GM21381 (cell line): Measurements from ENCODE around the gene SLC2A8.

Experiments used
- ATAC-seq: cut with Tn5 transposase; IDR thresholded peaks from one replicate; pipeline ENCODE4 v1.9.1; 2021; ENCODE audit warnings: mild to moderate bottlenecking, moderate library complexity; ENCODE audit not compliant: unreplicated experiment

The SLC2A8 gene

GRCh38 chr9:127398715-127399400, 1.9 kb downstream of the SLC2A8 start:
- no peak for ATAC-seq

- no peak for ATAC-seq
Measured at GRCh38 chr9:127399736-127400269, 2.8 kb downstream of the SLC2A8 start.

- no peak for ATAC-seq
Measured at GRCh38 chr9:127402401-127403090, 5.6 kb downstream of the SLC2A8 start.

DNA sequence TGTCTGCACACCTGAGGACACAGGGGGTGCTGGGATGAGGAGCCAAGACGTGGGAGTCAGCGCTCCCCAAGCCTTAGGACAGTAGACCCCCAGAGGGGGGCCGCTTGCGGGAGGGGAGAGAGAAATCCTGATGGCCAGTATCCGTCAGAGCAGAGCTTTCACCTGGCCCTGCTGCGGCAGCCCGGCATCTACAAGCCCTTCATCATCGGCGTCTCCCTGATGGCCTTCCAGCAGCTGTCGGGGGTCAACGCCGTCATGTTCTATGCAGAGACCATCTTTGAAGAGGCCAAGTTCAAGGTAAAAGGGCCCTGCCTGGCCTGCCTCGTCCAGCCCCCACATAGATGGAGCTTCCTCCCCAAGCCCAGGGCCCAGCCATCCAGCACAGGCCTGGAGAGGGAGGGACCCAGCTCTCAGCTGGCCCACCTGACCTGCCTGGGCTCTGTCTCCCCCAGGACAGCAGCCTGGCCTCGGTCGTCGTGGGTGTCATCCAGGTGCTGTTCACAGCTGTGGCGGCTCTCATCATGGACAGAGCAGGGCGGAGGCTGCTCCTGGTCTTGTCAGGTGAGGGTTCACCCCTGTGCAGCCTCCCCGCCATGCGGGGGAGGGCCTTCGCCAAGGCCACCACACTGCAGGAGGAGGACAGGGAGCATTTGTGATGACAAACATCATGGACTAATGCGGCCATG, 6.7 kb downstream of the SLC2A8 start:
- ATAC-seq = no peak

- ATAC-seq = no peak
Measured at GRCh38 chr9:127404631-127405030, 7.7 kb downstream of the SLC2A8 start.

- ATAC-seq = no peak
Measured at GRCh38 chr9:127405344-127406125, 8.6 kb downstream of the SLC2A8 start.

GRCh38 chr9:127406799-127407491, 10.0 kb downstream of the SLC2A8 start:
- ATAC-seq = no peak

DNA sequence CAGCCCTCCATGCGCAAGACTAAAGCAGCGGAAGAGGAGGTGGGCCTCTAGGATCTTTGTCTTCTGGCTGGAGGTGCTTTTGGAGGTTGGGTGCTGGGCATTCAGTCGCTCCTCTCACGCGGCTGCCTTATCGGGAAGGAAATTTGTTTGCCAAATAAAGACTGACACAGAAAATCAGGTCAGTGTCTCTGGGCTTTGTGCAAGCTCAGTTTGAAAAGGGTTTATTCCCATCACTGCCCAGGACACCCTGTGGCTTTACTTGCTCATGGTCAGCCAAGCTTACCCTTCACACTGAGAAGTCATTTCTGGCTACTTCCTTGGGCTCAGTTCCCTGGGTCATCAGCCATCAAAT, 10.5 kb downstream of the SLC2A8 start:
- no peak for ATAC-seq

GRCh38 chr9:127411122-127411521, 14.2 kb downstream of the SLC2A8 start:
- no peak for ATAC-seq

DNA sequence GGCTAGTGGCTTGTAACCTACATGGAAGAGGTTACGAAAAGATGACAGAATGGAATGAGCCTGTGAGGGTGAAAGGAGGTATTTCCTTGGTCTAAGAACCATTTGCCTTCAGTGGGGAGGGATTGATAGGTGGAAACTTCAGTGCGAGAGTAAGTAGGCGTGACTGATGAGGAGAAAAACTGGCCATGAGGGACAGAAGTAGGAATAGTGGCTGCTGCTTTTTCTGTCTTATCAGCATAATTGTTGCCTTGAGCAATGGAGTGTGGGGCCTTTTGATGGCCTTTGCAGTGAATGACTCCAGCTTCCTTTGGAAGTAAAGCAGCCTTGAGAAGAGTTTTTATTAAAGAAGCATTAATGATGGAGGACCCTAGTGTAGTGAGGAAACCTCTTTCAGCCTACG, 18.2 kb downstream of the SLC2A8 start:
- no peak for ATAC-seq

DNA sequence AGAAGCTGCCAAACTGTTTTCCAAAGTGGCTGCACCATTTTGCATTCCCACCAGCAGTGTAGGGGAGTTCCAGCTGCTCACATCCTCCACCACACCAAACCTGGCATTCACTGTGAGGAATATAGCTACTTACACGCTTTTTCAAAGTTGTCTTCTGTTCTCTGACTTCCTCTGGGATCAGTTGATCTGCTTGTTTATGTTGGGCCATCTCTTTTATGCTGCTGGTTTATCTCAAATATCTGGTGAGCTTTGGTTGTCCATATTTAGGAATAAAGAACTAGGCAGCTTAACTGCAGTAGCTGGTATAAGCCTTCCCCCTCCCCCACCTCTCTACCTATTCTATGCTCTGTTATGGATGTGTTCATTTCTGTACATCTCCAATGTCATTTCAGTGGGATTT, 18.7 kb downstream of the SLC2A8 start:
- no peak for ATAC-seq

- ATAC-seq = no peak
Measured at GRCh38 chr9:127417131-127418036, 20.4 kb downstream of the SLC2A8 start.

GRCh38 chr9:127418037-127418471, 21.1 kb downstream of the SLC2A8 start:
- no peak for ATAC-seq

DNA sequence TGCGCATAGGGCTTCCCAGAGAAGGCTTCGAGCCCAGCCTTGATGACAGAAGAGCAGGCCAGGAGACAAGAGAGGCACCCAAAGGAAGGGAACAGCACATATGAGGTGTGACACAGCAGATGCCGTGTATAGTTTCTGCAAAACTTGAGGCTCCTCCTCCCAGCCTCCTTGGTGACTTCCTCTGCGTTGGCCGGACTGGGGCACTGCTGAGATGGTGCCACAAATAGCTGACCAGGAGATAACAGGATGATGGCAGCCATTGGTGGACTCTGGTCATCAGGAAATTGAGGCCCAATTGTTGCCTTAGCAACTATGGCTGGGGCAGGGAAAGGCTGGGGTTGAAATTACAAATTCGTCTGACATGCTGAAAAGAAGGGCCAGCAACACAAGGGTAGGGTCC, 22.4 kb downstream of the SLC2A8 start:
- no peak for ATAC-seq

- no peak for ATAC-seq
Measured at GRCh38 chr9:127421057-127421456, 24.1 kb downstream of the SLC2A8 start.

DNA sequence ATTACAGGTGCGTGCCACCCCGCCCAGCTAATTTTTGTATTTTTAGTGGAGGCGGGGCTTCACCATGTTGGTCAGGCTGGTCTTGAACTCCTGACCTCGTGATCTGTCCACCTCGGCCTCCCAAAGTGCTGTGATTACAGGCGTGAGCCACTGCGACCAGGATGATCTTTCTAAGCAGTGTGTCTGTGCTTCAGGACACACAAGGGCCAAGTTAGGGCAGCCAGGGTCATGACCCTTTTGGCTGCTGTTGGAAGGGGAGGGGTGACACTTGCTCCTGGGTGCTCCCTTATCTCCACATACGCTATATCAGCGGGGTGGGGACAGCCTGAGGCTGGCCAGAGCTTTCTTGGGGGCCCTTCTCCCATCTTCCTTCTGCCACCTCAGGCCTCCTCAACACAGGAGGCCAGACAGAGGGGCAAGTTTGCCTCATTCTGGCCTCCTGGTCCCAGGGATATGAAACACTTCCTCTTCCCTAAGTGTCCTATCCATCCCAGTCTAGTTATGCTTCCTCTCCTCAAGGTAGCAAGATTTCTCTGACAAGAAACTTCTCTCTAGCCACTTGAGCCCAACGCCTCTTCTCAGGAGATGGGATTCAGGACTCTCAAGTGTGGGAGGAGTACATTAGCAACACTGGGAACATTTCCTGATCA, 25.3 kb downstream of the SLC2A8 start:
- no peak for ATAC-seq

- no peak for ATAC-seq
Measured at GRCh38 chr9:127422787-127423186, 25.8 kb downstream of the SLC2A8 start.

DNA sequence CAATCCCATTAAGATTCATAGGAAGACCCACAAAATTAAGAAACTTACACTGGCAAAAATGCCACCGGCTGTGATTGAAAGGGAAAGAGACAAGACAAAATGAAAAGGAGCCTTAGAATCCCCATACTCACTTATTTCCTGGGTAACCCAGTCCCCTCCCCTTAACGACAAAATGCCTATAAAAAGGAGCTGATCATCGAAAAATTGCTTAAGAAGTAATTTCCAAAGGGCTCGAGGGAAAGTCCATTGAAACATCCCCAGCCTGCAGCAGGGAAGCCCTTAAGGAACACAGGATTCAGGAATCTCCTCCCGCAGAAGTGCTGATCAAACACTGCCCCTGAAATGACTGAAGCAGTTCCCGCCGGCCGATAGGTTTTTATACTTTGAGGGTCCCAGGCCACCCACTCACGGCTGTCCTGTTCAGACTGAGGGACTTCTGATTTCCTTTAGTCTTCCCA, 26.5 kb downstream of the SLC2A8 start:
- no peak for ATAC-seq
